GM06990 (cell line): Measurements from ENCODE around the gene CDK5.

ENCODE experiments used
- DNase-seq: peaks from one replicate; pipeline ENCODE4 v3.0.0-alpha.2; 2011; ENCODE audit not compliant: insufficient read length; ENCODE audit errors: extremely low read depth
- H3K27me3 ChIP-seq: replicated peaks from 2 replicates; pipeline ENCODE4 v1.6.0; 2011; ENCODE audit warnings: low read length; ENCODE audit not compliant: control insufficient read depth, insufficient read depth
- H3K36me3 ChIP-seq: 2 replicates; pipeline ENCODE4 v1.5.1; 2011; ENCODE audit warnings: low read length; ENCODE audit not compliant: control insufficient read depth, insufficient read depth
- H3K4me3 ChIP-seq: replicated peaks from 2 replicates; pipeline ENCODE4 v1.5.1; 2011; ENCODE audit warnings: low read depth, mild to moderate bottlenecking, control low read depth, low read length
- CTCF ChIP-seq: IDR thresholded peaks from 2 replicates; pipeline ENCODE4 v1.5.1; 2011; ENCODE audit warnings: low read length, control low read depth, mild to moderate bottlenecking, inconsistent platforms; ENCODE audit not compliant: insufficient read depth, poor library complexity, severe bottlenecking

The CDK5 gene

GRCh38 chr7:151018421-151019129 is 39.1 kb downstream of the CDK5 start:
- Histone ChIP-seq H3K4me3 (no peak overlapping the region), H3K36me3 (no peaks in the 10 kb centered on the region), H3K27me3 (peaks cover 2% of the 10 kb centered on the region)
- DNase-seq = no peak
- TF ChIP-seq CTCF = no peak

DNA sequence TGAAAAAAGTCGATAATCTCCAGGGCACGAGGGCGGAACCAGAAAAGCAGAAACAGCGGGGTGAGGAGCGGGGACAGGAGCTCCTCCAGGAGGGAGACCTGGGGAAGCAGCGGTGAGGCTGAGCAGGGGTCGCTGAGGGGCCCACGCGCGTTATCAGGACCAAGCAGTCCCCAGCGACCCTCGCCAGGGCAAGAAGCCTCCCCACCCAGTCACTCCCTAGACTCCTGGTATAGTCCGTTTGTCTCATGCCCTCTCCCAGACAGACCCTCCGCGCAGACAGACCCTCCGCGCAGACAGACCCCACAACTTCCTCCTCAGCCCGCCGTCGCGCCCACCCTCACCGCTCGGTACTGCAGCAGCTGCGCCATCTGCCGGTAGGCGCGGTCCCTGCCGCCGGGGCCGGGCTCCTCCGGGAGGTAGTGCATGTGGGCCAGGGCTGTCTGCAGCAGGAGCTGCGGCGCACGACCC is 39.7 kb downstream of the CDK5 start:
- no peaks in the 10 kb centered on the region for H3K36me3 ChIP-seq
- H3K27me3 ChIP-seq = peaks cover 2% of the 10 kb centered on the region; the same call in 1 of the 2 replicates
- DNase-seq = peak; percentile 71
- peak; percentile 97 for TF ChIP-seq CTCF
- no peak overlapping the region for H3K4me3 ChIP-seq

DNA sequence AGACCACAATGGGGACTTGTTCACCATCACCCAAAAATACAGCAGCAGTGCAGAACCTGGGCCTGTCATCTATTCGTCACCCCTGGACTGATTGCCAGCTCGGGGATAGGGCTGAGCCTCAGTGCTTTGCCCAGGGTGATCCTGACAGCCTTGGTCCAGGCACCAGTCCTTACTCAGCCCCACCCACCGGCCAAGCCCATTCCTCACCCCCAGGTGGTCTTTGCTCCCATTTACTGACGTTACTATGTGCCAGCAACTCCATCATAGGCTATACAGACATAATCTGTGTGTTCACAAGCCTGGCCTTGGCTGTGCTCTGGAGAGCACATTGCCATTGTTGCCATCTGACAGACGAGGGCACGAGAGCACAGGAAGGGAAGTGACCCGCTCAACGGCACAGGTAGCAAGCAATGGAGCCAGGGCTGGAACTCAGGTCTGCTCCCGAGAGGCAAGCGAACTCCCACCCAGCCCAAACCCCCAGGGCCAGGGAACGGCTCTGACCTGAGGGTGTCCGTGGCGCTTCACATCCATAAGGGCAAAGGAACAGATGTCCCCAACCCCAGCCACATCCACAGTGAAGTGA is 40.2 kb downstream of the CDK5 start:
- H3K4me3 ChIP-seq = no peak overlapping the region

GRCh38 chr7:151016942-151017341 is 40.8 kb downstream of the CDK5 start:
- no peak for DNase-seq
- Histone ChIP-seq H3K36me3 (no peaks in the 10 kb centered on the region), H3K27me3 (peaks cover 2% of the 10 kb centered on the region; the same call in 1 of the 2 replicates), H3K4me3 (no peak overlapping the region)
- TF ChIP-seq CTCF = no peak

More for the DNA sequence above, 40.2 kb downstream of the CDK5 start:
- TF ChIP-seq CTCF = no peak
- Histone ChIP-seq H3K27me3 (peaks cover 2% of the 10 kb centered on the region; the same call in 1 of the 2 replicates), H3K36me3 (no peaks in the 10 kb centered on the region)
- no peak for DNase-seq

DNA sequence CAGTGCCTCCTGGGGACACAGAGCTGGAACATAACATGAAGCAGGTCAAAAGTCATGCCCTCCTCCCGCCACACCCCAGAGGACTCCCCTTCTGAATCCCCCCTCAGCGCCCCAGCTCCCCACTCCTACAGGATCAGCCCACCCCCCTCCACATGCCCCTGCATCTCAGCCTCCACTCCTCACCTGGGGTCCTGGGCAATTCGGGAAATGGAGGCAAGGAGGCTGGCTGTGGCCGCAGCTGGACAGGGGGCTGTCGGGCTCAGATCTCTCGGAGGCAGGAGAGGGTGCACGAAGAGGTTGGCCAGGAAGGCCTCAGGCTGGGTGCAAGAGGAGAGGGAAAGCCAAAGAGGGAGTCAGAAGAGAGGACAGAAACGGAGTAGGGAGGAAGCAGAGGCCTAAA is 41.2 kb downstream of the CDK5 start:
- no peak for TF ChIP-seq CTCF
- Histone ChIP-seq H3K36me3 (no peaks in the 10 kb centered on the region), H3K4me3 (no peak overlapping the region), H3K27me3 (peaks cover 2% of the 10 kb centered on the region; the same call in 1 of the 2 replicates)
- no peak for DNase-seq
